GM18867 (cell line): ENCODE measurements around the gene EVI5.

ENCODE experiments used
- ATAC-seq: cut with Tn5 transposase; IDR thresholded peaks from one replicate; pipeline ENCODE4 v1.9.1; 2021; ENCODE audit warnings: mild to moderate bottlenecking, moderate library complexity; ENCODE audit not compliant: unreplicated experiment

The EVI5 gene

DNA sequence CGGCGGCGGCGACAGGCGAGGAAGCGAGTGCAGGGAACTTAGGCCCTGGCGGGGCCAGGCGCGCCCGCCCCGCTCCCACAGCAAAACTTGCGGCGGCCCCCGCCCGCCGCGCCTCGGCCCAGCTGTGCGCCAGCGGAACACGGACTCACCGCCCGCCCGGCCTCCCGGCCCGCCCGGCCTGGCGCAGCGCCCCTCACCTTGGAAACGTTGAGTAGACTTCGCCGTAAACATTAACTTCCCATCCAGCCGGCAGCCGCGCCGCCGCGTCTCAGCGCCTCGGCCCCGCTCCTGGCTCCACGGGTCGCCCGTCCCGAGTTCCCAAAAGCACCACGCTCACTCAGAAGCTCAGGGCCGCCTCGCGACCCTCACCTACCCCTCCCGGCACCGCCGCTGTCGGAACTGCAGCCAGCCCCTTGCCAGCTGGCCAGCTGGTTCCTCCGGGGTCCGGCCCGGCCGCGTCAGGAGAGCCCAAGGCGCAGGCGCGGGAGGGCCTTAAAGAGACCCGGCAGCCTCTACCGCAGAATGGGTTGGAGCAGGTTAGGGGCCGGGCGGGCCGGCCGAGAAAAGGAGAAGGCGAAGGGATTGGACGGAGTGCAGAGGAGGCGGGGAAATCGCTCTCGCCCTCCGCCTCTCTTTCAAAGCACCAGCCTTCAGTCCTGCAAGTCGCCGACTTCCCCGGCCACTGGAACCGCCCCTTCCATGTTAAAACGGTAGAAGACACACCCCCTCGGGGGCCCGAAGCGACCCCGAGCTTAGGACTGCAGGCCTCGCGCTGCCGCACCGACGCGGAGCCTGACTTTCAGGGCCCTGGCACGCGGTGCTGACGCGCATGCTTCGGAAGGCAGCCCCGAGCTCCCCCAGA, at the start of gene EVI5:
TSS of gene EVI5 (minus strand) at position 470 of the 862 bp plus-strand sequence. CDS start 48,562 bp downstream, outside the sequence.
- peak; percentile 95 for ATAC-seq

DNA sequence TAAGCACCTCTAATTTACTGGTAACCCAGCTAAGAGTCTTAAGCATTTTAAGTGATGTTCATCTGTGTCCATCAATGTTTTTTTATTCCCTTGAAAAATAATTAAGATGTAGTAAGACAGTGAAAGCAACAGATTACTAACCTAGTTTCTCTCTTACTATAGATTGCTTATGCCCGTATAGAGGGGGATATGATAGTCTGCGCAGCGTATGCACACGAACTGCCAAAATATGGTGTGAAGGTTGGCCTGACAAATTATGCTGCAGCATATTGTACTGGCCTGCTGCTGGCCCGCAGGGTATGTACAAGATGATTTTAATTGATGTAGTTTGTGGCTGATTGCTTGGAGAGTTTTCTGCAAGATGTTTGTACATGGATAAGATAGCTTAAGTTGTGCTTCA, 49.7 kb upstream of the EVI5 start:
- ATAC-seq = no peak

DNA sequence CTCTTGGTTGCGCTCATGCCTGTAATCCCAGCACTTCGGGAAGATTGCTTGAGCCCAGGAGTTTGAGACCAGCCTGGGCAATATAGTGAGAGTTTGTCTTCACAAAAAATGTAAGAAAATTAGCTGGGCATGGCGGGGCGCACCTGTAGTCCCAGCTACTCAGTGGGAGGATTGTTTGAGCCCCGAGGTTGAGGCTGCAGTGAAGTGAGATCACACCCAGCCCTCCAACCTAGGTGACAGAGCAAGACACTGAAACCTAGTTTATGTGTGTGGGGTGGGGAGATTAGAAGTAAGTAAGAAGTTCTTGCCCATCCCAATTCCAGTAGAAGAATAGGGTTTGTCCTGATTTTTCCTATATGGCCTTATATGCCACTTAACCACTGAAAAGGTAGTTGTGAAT, 48.9 kb upstream of the EVI5 start:
- ATAC-seq = no peak

DNA sequence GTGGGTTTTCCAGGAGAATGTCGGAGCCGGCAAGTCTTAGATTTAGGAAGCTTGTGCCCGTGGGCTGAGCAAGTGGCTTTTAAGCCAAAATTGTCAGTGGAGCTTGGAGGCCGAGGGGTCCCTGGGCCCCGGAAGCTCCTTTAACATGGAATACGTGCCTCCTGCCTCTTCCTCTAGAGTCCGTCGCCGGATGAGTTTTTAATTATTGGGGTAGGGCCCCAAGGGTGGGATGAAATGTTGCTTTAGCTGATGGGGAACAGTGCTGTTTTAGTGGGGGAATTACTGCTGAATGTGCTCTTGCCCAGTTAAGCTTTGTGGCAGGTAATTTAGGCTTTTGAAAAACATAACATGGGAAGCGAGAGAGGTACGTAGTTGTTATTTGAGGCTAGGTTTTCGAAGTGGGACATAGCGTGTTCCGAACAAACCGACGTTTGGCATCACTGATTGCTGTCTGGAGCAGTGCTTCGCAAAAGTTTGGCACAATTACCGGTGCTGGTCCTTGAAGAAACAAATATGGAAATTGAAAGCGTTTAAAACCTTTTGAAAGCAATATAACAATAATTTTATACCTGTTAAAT, 47.7 kb upstream of the EVI5 start:
- ATAC-seq = no peak

DNA sequence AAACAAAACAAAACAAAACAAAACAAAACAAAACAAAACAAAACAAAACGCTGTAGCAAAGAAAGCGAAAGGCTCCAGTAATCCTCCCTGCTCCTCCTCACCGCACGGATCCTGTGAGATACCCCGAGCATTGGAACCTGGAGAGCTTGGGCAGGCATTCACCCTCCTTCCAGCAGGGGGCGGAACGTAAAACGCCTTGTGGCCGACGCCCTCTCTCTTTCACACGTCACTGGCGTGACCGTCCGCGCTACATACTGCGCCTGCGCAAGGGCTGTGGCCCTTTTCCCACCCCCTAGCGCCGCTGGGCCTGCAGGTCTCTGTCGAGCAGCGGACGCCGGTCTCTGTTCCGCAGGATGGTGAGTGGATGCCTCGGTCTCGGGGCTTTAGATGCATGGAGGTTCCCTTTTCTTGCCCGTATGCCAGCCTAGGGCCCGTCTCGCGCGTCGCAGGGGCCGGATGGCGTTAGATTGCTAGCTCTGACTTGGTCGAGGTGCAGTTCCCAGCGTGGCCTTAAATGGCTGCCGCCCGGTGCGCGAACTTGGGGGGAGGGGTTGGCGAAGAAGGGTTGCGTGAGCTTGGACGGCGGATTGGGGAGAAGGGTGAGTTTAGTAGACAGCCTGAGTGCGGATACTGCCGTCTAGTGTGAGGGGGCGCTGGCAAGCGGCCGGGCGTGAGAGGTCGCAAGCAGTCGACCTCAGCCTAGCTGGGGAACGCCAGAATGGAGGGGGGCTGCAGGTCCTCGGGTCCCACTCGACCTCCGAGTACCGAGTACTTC, 47.0 kb upstream of the EVI5 start, which contains the start of gene RPL5:
TSS of gene RPL5 (plus strand) at position 279 of the 775 bp plus-strand sequence. CDS start at position 354, 75 bp downstream.
- ATAC-seq = peak; percentile 85

DNA sequence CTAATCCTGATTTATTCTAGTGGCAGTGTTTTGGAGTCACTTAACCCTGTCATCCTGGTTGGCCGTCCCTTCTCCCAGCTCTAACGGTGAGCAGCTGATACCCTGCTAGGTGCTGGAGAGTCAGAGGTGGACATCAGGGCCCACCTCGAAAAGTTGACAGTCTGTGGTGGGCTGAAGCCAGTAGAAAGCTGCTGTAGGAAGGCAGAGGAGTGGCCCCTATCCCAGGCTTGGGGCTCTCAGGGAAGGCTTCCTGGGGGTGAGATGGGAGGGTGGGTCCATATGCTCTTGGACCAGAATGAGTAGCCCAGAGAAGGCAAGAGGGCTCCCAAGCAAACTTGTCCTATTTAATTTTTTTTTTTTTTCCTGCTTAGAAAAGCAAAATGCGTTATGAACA, 46.5 kb upstream of the EVI5 start:
- no peak for ATAC-seq

DNA sequence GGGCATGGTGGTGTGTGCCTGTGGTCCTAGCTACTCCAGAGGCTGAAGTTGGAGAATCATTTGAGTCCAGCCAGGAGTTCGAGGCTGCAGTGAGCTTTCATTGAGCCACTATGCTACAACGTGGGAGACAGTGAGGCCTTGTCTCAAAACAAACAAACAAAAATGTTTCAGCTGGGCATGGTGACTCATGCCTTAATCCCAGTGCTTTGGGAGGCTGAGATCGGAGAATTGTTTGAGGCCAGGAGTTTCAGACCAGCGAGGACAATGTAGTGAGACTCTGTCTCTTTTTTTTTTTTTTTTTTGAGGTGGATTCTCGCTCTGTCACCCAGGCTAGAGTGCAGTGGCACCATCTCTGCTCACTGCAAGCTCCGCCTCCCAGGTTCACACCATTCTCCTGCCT, 41.9 kb upstream of the EVI5 start:
- ATAC-seq = no peak

DNA sequence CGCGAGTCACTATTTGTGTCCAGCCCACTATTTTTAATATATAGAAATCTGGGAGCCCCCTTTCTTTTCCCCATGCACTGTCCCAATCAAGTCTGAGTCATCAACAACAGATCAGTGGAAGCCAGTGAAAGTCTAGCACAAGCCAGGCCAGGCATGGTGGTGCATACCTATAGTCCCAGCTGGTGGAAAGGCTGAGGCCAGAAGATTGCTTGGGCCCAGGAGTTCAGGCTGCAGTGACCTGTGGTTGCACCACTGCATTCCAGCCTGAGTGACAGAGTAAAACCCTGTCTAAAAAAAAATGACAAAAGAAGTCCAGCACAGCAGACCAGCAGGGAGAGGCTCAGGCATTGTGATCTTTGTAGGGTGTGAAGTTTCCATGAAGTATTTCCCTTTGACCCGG, 38.0 kb upstream of the EVI5 start:
- ATAC-seq = no peak

DNA sequence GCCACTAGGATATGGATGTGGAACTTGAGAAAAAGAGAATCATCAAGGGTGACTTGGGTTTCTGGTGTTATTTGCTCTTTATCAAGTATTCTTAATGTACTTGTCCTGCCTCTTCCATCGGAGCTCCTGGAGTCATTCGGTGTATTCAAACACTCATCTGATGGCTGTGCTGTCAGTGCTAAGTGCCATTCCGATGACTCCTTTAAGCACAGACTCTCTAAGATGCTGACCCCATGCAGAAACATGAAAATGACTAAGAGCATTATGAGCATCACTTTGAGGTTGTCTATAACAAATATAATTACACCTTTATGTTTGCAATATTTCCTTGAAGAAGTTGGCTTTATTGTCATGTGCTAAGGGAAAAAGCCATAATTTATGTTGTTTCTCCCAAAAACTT, 35.6 kb upstream of the EVI5 start:
- no peak for ATAC-seq

DNA sequence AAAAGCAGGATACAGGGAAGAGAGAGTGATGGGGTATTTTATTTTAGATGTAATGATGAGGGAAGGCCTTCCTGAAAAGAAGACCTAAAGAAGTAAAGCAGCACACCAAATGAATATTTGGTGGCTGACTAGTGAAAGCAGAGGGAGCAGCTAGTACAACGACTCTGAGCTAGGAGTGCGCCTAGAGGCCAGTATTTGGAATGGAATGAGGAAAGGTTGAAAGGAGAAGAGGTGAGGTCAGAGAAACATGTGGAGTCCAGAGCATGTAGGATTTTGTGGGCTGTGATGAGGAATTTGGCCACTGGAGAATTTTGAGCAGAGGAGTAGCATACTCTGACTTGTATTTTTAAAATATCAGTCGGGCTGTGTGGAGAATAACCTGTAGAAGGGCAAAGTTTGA, 35.1 kb upstream of the EVI5 start:
- ATAC-seq = no peak

DNA sequence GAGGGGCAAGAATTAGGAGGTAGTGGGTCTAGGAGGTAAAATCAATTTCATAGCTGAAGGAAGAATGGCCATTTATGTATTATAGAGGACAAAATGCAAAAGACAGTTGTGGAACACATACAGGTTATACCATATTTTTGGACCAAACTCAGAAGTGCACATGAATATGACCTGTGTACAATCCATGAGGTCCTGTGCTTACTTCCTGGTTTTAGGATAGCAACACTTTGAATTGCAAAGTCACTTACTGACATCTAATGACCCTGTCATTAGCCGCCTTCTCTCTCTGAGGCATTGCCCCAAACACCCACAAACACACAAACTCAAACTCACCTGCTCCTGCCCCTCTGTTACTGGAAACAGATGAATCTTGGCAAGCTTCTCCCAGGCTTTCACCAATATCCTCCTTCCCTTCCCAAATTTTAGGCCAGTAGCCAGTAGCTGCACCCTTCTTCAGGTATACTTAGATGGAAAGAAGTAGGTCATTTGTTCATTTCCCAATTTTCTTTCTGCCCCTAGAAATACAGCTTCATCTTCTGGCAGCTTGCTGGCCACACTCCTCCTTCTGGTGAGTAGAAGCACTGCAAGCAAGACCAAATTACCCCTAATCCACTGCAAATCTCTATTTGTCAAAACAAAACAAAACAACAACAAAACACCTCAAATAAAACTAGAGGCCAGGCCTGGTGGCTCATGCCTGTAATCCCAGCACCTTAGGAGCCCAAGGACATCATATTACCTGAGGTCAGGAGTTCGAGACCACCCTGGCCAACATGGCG, 33.3 kb upstream of the EVI5 start:
- ATAC-seq = peak; percentile 76

DNA sequence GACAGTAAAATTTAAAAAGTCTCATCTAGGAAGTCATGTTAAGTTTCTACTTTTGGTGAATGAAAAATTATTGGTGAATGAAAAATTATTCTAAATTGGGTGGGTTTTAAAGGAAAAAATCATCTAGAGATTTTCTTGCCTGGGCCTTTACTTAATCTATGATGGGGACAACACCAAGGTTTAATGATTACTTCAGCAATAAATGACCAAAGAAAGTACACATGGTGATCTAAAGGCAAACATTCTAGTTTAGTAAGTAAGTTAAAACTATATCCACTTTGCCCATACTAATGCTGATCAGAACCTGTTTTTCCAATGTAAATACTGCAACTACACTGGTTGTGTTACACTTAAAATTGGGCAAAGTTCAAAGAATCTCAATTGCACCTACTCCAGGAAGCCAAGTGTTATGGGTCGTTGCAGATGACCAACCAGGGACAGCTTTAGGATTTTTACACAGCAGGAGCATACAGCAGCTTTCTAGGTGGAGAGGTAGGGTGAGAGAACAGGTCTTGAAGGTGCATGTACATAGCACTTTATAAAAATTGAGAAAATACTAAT, 32.3 kb upstream of the EVI5 start:
- no peak for ATAC-seq

DNA sequence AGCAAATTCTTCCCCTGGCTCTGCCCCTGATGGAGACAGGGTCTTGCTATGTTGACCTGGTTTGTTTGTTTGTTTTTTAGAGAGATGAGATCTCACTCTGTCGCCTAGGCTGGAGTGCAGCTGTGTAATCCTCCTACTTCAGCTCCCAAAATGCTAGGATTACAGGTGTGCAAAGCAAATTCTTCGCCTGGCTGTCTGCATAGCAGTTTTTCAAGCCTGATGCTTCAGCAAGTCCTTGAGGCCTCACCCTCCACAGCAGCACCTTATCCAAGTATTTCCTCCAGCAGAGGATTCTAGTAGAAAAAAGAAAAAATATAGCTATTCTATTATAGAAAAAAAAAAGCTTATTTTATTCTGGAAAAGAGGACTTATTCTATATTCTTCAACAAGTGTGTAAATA, 31.8 kb upstream of the EVI5 start:
- no peak for ATAC-seq

DNA sequence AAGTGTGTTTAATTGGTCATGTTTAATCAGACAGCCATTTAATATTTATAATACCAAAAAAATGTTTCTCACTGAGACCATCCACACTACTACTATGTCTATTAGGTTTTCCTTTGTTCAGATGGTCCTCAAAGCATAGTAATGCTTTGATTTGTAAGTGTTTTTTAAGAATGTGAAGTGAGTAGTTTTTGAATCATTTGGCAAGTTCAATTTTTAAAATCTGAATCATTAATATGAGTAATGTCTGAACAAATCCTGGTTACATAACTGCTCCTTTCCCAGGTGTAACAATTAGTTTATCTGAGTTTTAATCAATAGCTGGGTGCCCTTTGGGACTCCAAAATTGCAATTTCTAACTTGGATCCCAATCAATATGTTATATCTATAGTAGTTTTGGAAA, 23.5 kb upstream of the EVI5 start:
- ATAC-seq = no peak

DNA sequence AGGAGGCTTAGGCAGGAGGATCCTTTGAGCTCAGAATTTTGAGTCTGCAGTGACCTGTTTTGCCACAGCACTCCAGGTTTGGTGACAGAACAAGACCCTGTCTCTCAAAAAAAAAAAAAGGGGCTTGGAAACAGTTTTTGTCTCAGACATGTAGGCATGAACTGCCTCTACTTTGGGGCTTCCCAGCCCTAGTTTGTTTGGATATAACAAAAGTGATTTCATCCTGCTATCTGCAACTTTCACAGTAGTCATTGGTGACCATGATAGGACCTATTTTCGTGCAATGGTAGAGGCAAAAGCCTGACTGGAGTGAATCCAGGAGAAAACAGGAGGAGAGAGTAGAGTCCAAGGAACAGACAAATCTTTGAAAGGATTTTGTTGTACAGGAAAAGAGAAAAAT, 20.3 kb upstream of the EVI5 start:
- no peak for ATAC-seq

DNA sequence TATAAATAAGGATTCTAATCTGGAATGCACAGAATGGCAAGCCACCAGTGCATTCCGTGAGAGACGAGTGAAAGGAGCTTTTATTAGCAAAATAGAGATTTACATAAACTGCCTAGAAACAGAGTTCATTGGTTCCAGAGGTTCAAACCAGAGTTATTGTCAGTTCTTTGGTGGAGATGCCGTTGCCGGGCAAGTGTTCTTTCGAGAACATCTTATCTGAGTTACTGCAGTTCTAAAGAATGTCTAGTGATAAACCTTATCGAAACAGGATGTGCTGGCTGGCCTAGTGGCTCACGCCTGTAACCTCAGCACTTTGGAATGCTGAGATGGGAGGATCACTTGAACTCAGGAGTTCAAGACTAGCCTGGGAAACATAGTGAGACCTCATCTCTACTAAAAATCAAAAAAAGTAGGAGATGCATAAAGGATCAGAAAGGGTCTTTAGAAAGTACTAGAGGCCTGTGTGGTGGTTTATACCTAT, 19.9 kb upstream of the EVI5 start:
- ATAC-seq = peak; percentile 52

DNA sequence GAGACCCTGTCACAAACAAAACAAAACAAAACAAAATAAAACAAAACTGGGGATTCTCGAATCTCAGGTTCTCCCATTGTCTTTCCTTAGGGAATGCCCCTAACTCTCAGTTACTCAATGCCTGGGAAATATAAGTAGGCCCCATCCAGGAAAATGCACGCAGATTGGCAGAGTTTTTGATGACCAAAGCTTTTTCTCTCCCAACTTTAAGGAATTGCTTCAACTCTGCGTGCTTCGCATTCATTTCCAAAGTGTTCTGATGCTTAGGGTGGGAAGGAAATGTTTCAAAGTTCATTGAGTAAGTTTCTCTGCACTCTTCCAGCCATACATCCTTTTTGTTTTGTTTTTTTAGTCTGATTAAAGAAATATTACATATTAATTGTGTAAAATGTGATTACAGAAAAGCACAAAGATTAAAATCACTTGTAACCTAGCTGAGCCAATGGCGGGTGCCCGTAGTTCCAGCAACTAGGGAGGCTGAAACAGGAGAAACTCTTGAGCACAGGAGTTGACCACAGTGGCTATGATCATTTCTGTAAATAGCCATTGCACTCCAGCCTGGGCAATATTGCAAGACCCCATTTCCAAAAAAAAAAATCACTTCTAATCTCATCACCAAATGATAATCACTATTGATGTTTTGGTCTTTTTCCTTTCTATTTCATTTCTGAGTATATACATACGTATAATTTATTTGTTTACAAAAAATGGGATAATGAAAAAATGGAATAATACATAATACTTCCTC, 18.4 kb upstream of the EVI5 start:
- no peak for ATAC-seq

DNA sequence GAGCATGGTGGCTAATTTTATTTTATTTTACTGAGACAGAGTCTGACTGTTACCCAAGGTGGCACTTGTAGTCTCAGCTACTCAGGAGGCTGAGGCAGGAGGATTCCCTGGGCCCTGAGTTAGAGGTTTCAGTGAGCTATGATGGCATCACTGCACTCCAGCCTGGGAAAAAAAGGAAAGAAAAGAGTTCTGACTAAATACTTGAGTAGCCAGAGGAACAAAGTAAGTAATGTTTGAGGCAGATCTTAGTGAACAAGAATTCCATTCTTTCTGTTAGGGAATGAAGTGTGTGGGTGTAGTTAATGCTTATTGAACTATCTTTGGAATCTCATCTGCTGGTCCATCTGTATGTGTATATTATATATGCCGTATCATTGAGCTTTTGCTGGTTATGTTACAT, 13.1 kb upstream of the EVI5 start:
- ATAC-seq = no peak

DNA sequence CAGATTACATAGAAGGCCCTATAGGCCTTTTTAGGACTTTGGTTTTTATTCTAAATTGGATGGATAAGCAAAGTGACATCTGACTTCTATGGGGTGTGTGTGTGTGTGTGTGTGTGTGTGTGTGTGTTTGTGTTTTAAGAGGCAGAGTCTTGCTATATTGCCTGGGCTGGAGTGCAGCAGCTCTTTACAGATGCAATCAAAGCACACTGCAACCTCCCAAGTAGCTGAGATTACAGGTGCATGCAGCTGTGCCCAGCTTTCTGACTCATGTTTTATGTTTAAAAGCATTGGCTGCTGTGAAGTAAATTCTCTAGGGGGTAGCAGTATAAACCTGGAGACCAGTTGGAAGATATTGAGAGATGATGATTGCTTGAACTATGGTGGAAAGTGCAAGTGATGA, 12.4 kb upstream of the EVI5 start:
- no peak for ATAC-seq

DNA sequence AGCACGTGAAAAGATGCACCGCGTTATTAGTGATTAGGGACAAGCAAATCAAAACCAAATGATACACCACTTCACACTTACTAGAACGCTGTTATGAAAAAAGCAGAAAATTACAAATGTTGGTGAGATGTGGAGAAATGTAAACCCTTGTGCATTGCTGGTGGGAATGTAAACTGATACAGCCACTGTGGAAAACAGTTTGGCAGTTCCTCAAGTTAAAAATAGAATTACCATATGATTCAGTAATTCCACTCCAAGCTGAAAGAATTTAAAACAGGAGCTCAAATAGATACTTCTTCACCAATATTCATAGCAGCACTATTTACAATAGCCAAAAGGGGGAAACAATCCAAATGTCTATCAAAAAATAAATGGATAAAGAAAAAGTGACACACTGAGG, 10.3 kb upstream of the EVI5 start:
- ATAC-seq = no peak
